ENCODE results near the gene LENEP.

Gene LENEP

DNA sequence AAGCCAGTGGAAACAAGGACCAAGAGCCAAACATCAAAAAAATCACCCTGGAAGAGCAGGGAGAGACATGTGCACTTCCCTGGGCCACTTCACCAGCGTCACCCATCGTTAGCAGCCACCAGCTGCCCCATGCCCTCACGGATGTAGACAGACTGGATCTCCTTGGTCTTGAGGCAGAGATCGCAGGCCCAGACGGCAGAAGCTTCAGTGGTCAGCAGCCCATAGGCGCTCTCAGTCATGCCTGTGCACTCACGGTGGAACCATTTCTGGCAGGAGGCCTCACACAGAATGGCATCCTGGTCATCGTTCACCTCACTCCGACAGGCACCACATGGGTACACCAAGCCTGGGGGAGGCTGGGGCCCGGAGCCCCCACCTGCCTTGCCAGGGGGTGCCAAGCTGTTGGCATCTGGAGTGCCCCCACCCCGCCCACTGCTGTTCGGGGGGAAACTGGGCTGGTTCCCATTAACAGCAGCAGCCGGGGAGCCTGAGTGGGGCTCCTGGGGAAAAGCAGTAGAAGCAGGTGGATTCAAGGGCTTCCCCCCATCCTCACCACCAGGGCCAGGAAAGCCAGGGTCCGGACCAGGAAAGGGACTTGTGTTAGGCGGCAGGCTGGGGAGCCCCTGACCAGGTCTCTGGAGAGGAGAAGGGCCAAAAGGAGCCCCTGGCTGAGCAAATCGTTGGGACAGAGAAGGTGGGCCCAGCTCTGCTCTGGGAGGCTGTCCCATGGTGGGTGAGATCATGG, 34.5 kb upstream of the LENEP start:
- ChIA-PET POLR2A (interaction anchor here (1.2 kb wide), 1 partner anchor 24 kb away, joined by 4 read pairs; the partner anchor contains the start of gene FLAD1), CTCF (no interaction called here)
- DNase-seq (ENCODE audit: extremely low spot score): no peak
- TF ChIP-seq FOXM1 (IDR thresholded peaks at IDR 0.05; ENCODE audit: borderline replicate concordance): no peak
- no peak for TF ChIP-seq ELF4 (IDR thresholded peaks at IDR 0.05)
- no peak for TF ChIP-seq BHLHE40 (IDR thresholded peaks at IDR 0.05; ENCODE audit: borderline replicate concordance)
- TF ChIP-seq ZNF384 (IDR thresholded peaks at IDR 0.05): no peak
- TF ChIP-seq ARNT (IDR thresholded peaks at IDR 0.05): no peak
- TF ChIP-seq NFRKB (IDR thresholded peaks at IDR 0.05): no peak
- TF ChIP-seq L3MBTL2 (conservative IDR thresholded peaks at IDR 0.05): no peak
- TF ChIP-seq FOXA1 (IDR thresholded peaks at IDR 0.05): no peak
- no peak for TF ChIP-seq LEF1 (IDR thresholded peaks at IDR 0.05; ENCODE audit: borderline replicate concordance)
- TF ChIP-seq SUZ12 (IDR thresholded peaks at IDR 0.05): no peak
- no peak for TF ChIP-seq HDGF (IDR thresholded peaks at IDR 0.05; ENCODE audit: borderline replicate concordance)
- TF ChIP-seq SP1 (IDR thresholded peaks at IDR 0.05): no peak
- TF ChIP-seq CTBP1 (IDR thresholded peaks at IDR 0.05; ENCODE audit: borderline replicate concordance): no peak
- no peak for TF ChIP-seq TARDBP (IDR thresholded peaks at IDR 0.05)
- TF ChIP-seq, protein P1, sequence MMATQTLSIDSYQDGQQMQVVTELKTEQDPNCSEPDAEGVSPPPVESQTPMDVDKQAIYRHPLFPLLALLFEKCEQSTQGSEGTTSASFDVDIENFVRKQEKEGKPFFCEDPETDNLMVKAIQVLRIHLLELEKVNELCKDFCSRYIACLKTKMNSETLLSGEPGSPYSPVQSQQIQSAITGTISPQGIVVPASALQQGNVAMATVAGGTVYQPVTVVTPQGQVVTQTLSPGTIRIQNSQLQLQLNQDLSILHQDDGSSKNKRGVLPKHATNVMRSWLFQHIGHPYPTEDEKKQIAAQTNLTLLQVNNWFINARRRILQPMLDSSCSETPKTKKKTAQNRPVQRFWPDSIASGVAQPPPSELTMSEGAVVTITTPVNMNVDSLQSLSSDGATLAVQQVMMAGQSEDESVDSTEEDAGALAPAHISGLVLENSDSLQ (IDR thresholded peaks at IDR 0.05): no peak
- no peak for TF ChIP-seq FOXK2 (IDR thresholded peaks at IDR 0.05)

DNA sequence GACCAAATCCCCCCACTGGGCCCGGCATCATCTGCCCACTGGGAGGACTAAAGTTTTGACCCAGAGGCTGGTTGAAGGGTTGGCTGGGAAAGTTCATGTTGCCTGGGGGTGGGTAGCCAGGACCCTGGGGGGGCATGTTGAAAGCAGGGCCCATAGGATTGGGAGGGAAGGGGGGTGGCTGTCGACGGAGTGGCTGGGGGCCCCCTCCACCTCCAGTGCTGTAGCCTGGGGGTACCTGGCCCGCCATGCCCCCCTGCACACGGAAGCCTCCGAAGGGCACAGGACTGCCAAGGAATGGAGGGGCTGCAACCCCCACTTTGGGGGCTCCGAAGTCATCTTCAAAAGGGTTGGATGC, 34.0 kb upstream of the LENEP start:
- ChIA-PET POLR2A (interaction anchor here (1.2 to 4.8 kb wide), 2 partner anchors 13 to 23 kb away, joined by 4 to 59 read pairs; partner anchors contain the start of genes CKS1B, FLAD1 and SHC1), CTCF (no interaction called here)
- no peak for TF ChIP-seq TARDBP (IDR thresholded peaks at IDR 0.05)
- DNase-seq (ENCODE audit: extremely low spot score): no peak

DNA sequence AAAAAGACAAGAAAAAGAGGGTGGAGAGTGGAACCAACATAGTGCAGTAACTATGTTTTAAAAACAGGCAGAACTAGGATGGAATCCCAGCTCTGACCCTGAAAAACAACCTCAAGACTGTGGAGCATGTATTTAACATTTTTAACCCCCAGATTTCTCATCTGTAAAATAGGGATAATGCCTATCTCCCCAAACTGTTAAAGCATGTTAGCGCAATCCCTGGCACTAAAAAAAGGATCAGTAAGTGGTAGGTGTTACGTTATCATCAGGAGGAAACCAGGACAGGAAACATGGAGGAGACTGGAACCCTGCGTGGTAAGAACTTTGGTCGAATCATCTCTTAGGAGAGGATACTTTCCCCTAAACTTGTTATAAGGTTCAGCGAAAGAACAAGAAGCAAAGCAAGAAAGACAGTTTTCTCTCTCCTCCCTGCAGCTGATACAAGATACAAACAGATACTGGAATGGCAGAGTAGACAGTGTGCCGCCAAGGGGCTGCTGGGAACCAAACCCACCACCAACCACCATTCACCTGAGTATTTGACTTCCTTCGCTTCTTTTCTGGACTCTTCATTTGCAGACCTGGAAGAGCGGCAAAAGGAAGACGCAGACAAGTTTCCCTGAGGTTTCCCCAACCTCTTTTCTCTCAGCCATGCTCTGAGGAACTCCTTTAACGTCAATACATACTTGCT, 32.8 kb upstream of the LENEP start:
- TF ChIP-seq, protein P1 (IDR thresholded peaks at IDR 0.05): no peak
- TF ChIP-seq BHLHE40 (IDR thresholded peaks at IDR 0.05; ENCODE audit: borderline replicate concordance) (no peak), SP1 (IDR thresholded peaks at IDR 0.05) (no peak), HDGF (IDR thresholded peaks at IDR 0.05; ENCODE audit: borderline replicate concordance) (no peak), ZNF384 (IDR thresholded peaks at IDR 0.05) (no peak), TARDBP (IDR thresholded peaks at IDR 0.05) (no peak), SUZ12 (IDR thresholded peaks at IDR 0.05) (no peak), CTBP1 (IDR thresholded peaks at IDR 0.05; ENCODE audit: borderline replicate concordance) (no peak), NFRKB (IDR thresholded peaks at IDR 0.05) (no peak)
- no peak for DNase-seq (ENCODE audit: extremely low spot score)
- ChIA-PET CTCF (interaction anchor here (0.9 to 1.3 kb wide), 6 partner anchors 24 to 129 kb away, joined by 3 to 6 read pairs (median 3); partner anchors contain the start of gene PMVK), POLR2A (interaction anchor here (0.6 to 4.8 kb wide), 25 partner anchors 9 to 124 kb away, joined by 3 to 59 read pairs (median 4); partner anchors contain the start of genes CKS1B, FLAD1, LENEP and PMVK)

DNA sequence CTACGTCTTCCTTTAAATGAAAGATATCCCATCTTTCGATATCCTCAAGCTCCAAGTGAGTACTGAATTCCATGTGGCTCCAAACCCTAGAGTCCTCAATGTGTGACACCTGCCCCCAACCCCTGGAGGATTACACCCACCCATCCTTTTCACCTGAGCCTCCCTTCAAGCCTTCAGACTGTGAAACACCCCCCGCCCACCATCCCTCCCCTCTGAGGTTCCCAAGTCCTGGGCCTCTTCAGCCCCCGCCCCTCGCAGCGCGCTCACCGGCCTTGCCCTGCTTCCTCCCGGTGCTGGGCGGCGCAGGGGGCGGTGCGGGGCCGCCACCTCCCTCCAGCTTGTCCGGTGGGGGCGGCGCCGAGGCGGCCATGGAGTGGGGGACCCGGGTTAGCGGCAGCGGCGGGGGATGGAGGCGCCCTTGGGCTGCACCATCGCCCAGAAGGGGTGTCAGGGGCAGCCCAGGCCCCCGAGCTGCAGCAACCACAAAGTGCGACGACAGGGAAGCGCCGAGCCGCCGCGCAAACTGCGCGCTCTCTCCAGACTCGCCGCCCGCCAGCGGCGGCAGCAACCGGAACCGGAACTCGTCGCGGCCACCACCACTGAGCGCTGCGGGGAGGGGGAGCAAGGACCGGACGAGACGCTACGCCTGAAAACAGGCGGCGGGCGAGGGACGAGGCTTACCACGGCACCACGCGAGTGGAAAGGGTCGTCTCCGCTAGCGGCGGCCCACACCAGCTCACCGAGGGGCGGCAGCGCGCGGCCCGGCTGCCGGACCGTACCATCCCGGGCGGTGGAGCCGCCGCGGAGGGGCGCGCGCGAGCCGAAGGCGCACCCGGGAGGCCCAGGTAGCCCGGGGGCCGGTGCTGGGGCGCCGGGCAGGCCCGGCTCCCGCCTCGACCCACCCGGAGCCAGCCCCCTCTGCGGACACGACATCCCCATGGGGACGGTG, 31.9 kb upstream of the LENEP start, which contains the start of gene PYGO2:
Gene PYGO2 (minus strand): TSS at position 576 of the 949 bp plus-strand sequence. CDS start 206 bp downstream, at position 370.
- TF ChIP-seq L3MBTL2 (conservative IDR thresholded peaks at IDR 0.05): 0 out of 2 replicates have a peak, but pooled peaks have one; percentile 41
- no peak for TF ChIP-seq SUZ12 (IDR thresholded peaks at IDR 0.05)
- peak; percentile 43; the same call in 1 of the 2 replicates for TF ChIP-seq ELF4 (IDR thresholded peaks at IDR 0.05)
- 0 out of 2 replicates have a peak, but pooled peaks have one; percentile 34 for TF ChIP-seq ARNT (IDR thresholded peaks at IDR 0.05)
- peak; percentile 52; the same call in 1 of the 2 replicates for TF ChIP-seq BHLHE40 (IDR thresholded peaks at IDR 0.05; ENCODE audit: borderline replicate concordance)
- TF ChIP-seq FOXM1 (IDR thresholded peaks at IDR 0.05; ENCODE audit: borderline replicate concordance): peak; percentile 70; the same call in 1 of the 2 replicates
- TF ChIP-seq ZNF384 (IDR thresholded peaks at IDR 0.05): no peak
- no peak for TF ChIP-seq FOXK2 (IDR thresholded peaks at IDR 0.05)
- TF ChIP-seq, protein P1 (IDR thresholded peaks at IDR 0.05): no peak
- peak; percentile 66; the same call in 1 of the 2 replicates for TF ChIP-seq LEF1 (IDR thresholded peaks at IDR 0.05; ENCODE audit: borderline replicate concordance)
- DNase-seq (ENCODE audit: extremely low spot score): peak; percentile 87
- ChIA-PET POLR2A (interaction anchor here (0.6 to 4.8 kb wide), 25 partner anchors 10 to 124 kb away, joined by 3 to 59 read pairs (median 4); partner anchors contain the start of genes CKS1B, FLAD1, LENEP and PMVK), CTCF (interaction anchor here (0.6 to 1.6 kb wide), 11 partner anchors 9 to 128 kb away, joined by 3 to 6 read pairs (median 4); partner anchors contain the start of genes PMVK and SHC1)

All from HEK293T (cell line).